GM21717 (cell line): ENCODE measurements around the gene CFAP73.
A peak's percentile ranks its signal among the peaks of the same experiment; 100 is the strongest.
"Not testable (repeated sequence)": the region's sequence is repeated elsewhere in the genome, so short reads cannot be mapped to it uniquely, and the experiment has no call there.

ENCODE experiments used
- ATAC-seq: cut with Tn5 transposase; IDR thresholded peaks from one replicate; pipeline ENCODE4 v1.9.1; 2021; ENCODE audit warnings: mild to moderate bottlenecking, moderate library complexity; ENCODE audit not compliant: unreplicated experiment

The CFAP73 gene

GRCh38 chr12:113186666-113187325 is 37.3 kb downstream of the CFAP73 start:
- ATAC-seq, result no peak

GRCh38 chr12:113189361-113189760 is 39.8 kb downstream of the CFAP73 start:
- ATAC-seq, result no peak

- ATAC-seq, result no peak
Observed at GRCh38 chr12:113190761-113191160, 41.2 kb downstream of the CFAP73 start.

- no peak for ATAC-seq
Observed at GRCh38 chr12:113191227-113191626, 41.7 kb downstream of the CFAP73 start.

- no peak for ATAC-seq
Observed at GRCh38 chr12:113194971-113195391, 45.5 kb downstream of the CFAP73 start.

GRCh38 chr12:113195598-113195997 is 46.1 kb downstream of the CFAP73 start:
- no peak for ATAC-seq

- no peak for ATAC-seq
Observed at GRCh38 chr12:113196582-113196981, 47.1 kb downstream of the CFAP73 start.

GRCh38 chr12:113196990-113197389 is 47.5 kb downstream of the CFAP73 start:
- ATAC-seq, result no peak

GRCh38 chr12:113197518-113198077 is 48.1 kb downstream of the CFAP73 start:
- no peak for ATAC-seq

- ATAC-seq, result no peak
Observed at GRCh38 chr12:113198296-113198695, 48.8 kb downstream of the CFAP73 start.

- ATAC-seq, result no peak
Observed at GRCh38 chr12:113200021-113200797, 50.7 kb downstream of the CFAP73 start.

GRCh38 chr12:113201187-113202177 is 52.0 kb downstream of the CFAP73 start:
- no peak for ATAC-seq

GRCh38 chr12:113202300-113203075 is 53.0 kb downstream of the CFAP73 start:
- no peak for ATAC-seq

- ATAC-seq, result no peak
Observed at GRCh38 chr12:113203852-113204760, 54.6 kb downstream of the CFAP73 start.

- no peak for ATAC-seq
Observed at GRCh38 chr12:113204804-113205203, 55.3 kb downstream of the CFAP73 start.

GRCh38 chr12:113206802-113207201 is 57.3 kb downstream of the CFAP73 start:
- ATAC-seq, result not testable (repeated sequence)

GRCh38 chr12:113207613-113208040 is 58.1 kb downstream of the CFAP73 start:
- ATAC-seq, result peak; percentile 8

GRCh38 chr12:113208041-113208934 is 58.8 kb downstream of the CFAP73 start:
- peak; percentile 79 for ATAC-seq
